Keratinocyte (primary cell): ENCODE measurements around the gene RAB3GAP2.

ENCODE experiments used
- CTCF ChIP-seq, 3 experiments: IDR thresholded peaks in 1 of 3; conservative IDR thresholded peaks in 1 of 3; optimal IDR thresholded peaks in 1 of 3; 2 replicates in 2 of 3; 3 replicates in 1 of 3; pipeline versions ENCODE3 to v1.5.1; 2011; ENCODE audit warnings: low read length in 3 of 3, mild to moderate bottlenecking in 3 of 3, moderate library complexity in 2 of 3, control low read depth in 1 of 3, inconsistent platforms in 1 of 3; ENCODE audit not compliant: insufficient read depth in 2 of 3; ENCODE audit errors: extremely low read depth in 1 of 3
- EZH2 ChIP-seq: IDR thresholded peaks from one replicate; pipeline ENCODE4 v1.6.1; 2012; ENCODE audit warnings: inconsistent platforms, mild to moderate bottlenecking, low read length, moderate library complexity

- TF ChIP-seq CTCF (optimal IDR thresholded peaks at IDR 0.05 in 1 of 3, IDR thresholded peaks at IDR 0.05 in 1 of 3, conservative IDR thresholded peaks at IDR 0.05 in 1 of 3; ENCODE audit: extremely low read depth in 1 of 3, insufficient read depth in 2 of 3, low read length in 3 of 3) (no peak), EZH2 (no peak)
Observed at GRCh38 chr1:220227393-220227792, 44.9 kb downstream of the RAB3GAP2 start.
